LHCN-M2 (cell line): Measurements from ENCODE around the gene PPP4R1. TPM values are rescaled to one million over a fixed set of nuclear protein-coding genes. Genes with fewer than 3 reads are reported as not detected.
"Not testable (repeated sequence)": the region's sequence is repeated elsewhere in the genome, so short reads cannot be mapped to it uniquely, and the experiment has no call there.

ENCODE experiments used
- DNase-seq: peaks from one replicate; pipeline ENCODE4 v3.0.0-alpha.2; 2012; ENCODE audit warnings: low read depth
- polyA plus RNA-seq: library from polyadenylated mRNA; unstranded; fragments of >200 nt; gene quantifications from one replicate; pipeline ENCODE4 v1.2.1, GENCODE V29; 2012; ENCODE audit warnings: missing spikeins
- total RNA-seq: library from RNA; depleted of rRNA; stranded (reverse); fragments of >200 nt; gene quantifications from 2 replicates; pipeline ENCODE4 v1.2.3, GENCODE V29; 2014; rRNA removed

The PPP4R1 gene
- 107 and 109 TPM in 2 replicates for total RNA-seq
- 46.8 TPM for polyA plus RNA-seq

- DNase-seq, result peak; percentile 73
Measured at GRCh38 chr18:9614401-9615279, at the start of gene PPP4R1. Gene PPP4R1 (minus strand): TSS chr18:9614559. CDS start chr18:9614484, 75 bp downstream.

GRCh38 chr18:9663377-9663776 is 49.0 kb upstream of the PPP4R1 start:
- peak; percentile 20 for DNase-seq

- peak; percentile 57 for DNase-seq
Measured at GRCh38 chr18:9661564-9661963, 47.2 kb upstream of the PPP4R1 start.

GRCh38 chr18:9659499-9660375 is 45.4 kb upstream of the PPP4R1 start:
- DNase-seq, result no peak

GRCh38 chr18:9658087-9658641 is 43.8 kb upstream of the PPP4R1 start:
- no peak for DNase-seq

GRCh38 chr18:9655232-9655767 is 40.9 kb upstream of the PPP4R1 start:
- DNase-seq, result no peak

- peak; percentile 76 for DNase-seq
Measured at GRCh38 chr18:9653390-9653789, 39.0 kb upstream of the PPP4R1 start.

- DNase-seq, result no peak
Measured at GRCh38 chr18:9649164-9649540, 34.8 kb upstream of the PPP4R1 start.

- no peak for DNase-seq
Measured at GRCh38 chr18:9648431-9649163, 34.2 kb upstream of the PPP4R1 start.

- no peak for DNase-seq
Measured at GRCh38 chr18:9647496-9648323, 33.4 kb upstream of the PPP4R1 start.

GRCh38 chr18:9643549-9643948 is 29.2 kb upstream of the PPP4R1 start:
- DNase-seq, result peak; percentile 98

GRCh38 chr18:9642799-9643462 is 28.6 kb upstream of the PPP4R1 start:
- DNase-seq, result peak; percentile 66

GRCh38 chr18:9641081-9641480 is 26.7 kb upstream of the PPP4R1 start:
- not testable (repeated sequence) for DNase-seq

- DNase-seq, result no peak
Measured at GRCh38 chr18:9638886-9639285, 24.5 kb upstream of the PPP4R1 start.

- DNase-seq, result no peak
Measured at GRCh38 chr18:9637036-9637767, 22.8 kb upstream of the PPP4R1 start.

GRCh38 chr18:9634856-9635255 is 20.5 kb upstream of the PPP4R1 start:
- no peak for DNase-seq

GRCh38 chr18:9631814-9632496 is 17.6 kb upstream of the PPP4R1 start:
- peak; percentile 86 for DNase-seq

- DNase-seq, result no peak
Measured at GRCh38 chr18:9630444-9630843, 16.1 kb upstream of the PPP4R1 start.
